ENCODE data around the gene SP110. TPM values are rescaled to one million over a fixed set of nuclear protein-coding genes. Genes with fewer than 3 reads are reported as not detected.
A peak's percentile ranks its signal among the peaks of the same experiment; 100 is the strongest.
"Not testable (repeated sequence)": the region's sequence is repeated elsewhere in the genome, so short reads cannot be mapped to it uniquely, and the experiment has no call there.

The SP110 gene
- 2.1 and 5.8 TPM in 2 replicates for total RNA-seq (2014; rRNA removed; shearing (Covaris generic); ENCODE audit: low replicate concordance)

DNA sequence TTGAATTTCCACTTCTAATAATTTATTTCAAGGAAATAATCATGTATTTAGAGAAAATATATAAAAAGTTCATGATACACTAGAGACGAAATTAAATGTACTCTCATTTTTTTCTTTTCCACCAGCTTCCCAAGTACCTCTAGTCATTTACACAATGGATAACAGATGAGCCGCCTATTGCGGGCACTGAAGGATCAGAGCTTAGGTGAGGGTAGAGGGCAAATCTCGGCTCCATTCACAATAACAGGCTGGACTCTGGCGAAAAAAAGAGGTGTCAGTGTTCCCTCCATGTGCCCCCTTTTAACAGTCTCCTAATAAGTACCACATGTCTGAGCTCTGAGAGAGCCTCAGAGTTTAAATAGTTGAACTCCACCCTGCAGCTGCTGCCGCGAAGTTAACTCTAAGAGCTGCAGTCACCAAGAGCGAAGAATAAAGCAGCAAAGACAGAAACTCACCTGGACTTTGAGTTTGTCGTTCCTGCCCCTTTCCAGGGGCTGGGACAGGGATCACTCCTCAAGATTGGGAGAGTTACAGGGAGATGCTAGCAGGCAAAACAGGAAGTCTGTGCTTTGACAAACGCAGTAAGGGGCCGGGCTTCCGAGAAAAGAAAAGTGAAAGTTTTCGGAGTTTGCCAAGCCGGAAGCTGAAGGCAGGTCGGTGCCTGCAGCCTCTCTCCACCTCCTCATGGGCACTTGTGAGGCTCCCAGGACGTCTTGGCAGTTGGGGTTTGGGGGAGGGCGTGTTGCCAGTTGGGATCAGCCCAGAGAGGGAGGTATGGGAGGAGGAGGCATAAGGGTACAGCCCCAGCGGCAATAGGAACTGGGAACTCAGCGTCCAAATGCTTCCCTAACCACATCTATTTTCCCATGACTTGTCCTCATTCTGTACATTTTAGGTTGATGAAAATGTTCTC is at the start of gene SP110:
TSS of gene SP110 (minus strand) at position 566 of the 913 bp plus-strand sequence. CDS start 3,057 bp downstream, outside the sequence.
- in situ Hi-C loops (cut with HindIII; ENCODE audit: low pct_unique_long_range_greater_than_20kb, low sequenced_read_pairs), result no loop called here
- DNase-seq (ENCODE audit: low read depth), result peak; percentile 72

DNA sequence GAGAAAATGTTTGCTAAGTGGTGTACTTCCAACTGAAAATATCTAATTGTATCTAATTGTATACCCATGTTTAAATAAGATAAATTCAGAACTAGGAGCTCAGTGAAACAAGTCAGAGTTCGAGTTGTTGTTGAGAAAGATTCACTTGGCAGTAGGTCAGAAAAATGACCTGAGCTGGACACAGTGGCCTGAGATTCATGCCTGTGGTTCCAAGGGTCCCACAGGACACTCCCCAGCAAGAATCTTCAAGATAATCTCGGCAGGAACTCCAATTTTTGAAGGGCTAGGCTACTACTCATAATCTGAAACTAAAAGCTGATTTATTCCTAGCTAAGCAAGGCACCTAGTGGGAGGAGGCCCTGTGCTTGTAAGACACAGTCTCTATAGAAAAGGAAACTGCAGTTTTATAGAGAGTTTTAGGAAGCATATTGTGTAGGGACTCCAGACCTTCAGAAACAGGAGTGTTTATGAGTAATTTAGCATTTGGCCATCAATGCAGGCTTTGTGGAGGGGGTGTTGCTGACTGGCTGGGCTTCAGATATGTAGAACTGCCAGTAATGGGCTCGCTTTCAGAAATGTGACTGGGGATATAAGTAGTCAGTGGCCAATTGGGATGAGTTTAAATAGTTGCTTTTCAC is 48.9 kb upstream of the SP110 start:
- in situ Hi-C loops (cut with HindIII; ENCODE audit: low pct_unique_long_range_greater_than_20kb, low sequenced_read_pairs), result no loop called here
- DNase-seq (ENCODE audit: low read depth), result no peak

DNA sequence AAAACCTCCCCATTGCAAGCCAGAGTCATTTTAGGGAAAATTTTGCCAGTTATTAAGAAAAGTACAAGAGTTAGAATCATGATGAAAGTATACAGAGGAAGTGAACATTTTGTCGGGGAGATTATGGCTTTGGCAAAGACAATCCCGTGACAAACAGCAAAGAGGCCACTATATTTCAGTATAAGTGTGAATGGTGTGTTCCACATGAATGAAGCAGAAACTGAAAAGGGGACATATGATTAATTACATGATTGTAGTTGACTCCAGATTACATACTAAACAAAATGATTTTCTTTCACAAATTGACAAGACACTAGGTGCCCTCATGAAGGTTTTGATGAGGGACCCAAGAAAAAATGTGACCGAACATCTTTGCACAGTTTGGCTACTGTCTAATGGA is 47.8 kb upstream of the SP110 start:
- DNase-seq (ENCODE audit: low read depth), result no peak
- in situ Hi-C loops (cut with HindIII; ENCODE audit: low pct_unique_long_range_greater_than_20kb, low sequenced_read_pairs), result no loop called here

GRCh38 chr2:230267059-230267458 is 47.3 kb upstream of the SP110 start:
- DNase-seq (ENCODE audit: low read depth), result no peak
- in situ Hi-C loops (cut with HindIII; ENCODE audit: low pct_unique_long_range_greater_than_20kb, low sequenced_read_pairs), result no loop called here

- DNase-seq (ENCODE audit: low read depth), result no peak
- in situ Hi-C loops (cut with HindIII; ENCODE audit: low pct_unique_long_range_greater_than_20kb, low sequenced_read_pairs), result no loop called here
Measured at GRCh38 chr2:230266638-230267037, 46.9 kb upstream of the SP110 start.

DNA sequence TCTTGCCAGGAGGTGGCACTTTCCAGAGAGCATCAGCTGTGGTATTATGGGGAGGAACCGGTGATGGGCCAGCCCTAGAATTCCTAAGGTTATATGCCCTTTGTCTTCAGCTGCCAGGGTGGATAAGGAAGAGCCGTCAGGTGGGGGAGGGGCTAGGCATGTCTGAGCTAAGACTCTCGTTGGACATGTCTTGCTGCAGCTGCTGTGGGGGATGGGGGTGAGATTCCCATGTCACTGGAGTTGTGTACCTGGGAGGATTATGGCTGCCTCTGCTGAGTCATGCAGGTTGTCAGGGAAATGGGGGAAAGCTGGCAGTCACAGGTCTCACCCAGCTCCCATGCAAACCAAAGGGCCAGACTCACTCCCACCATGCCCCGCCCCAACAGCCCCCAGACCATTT is 45.2 kb upstream of the SP110 start:
- not testable (repeated sequence) for DNase-seq (ENCODE audit: low read depth)

GRCh38 chr2:230262246-230262645 is 42.5 kb upstream of the SP110 start:
- in situ Hi-C loops (cut with HindIII; ENCODE audit: low pct_unique_long_range_greater_than_20kb, low sequenced_read_pairs), result no loop called here

More for the DNA sequence above, 45.2 kb upstream of the SP110 start:
- in situ Hi-C loops (cut with HindIII; ENCODE audit: low pct_unique_long_range_greater_than_20kb, low sequenced_read_pairs), result not testable (repeated sequence)

DNA sequence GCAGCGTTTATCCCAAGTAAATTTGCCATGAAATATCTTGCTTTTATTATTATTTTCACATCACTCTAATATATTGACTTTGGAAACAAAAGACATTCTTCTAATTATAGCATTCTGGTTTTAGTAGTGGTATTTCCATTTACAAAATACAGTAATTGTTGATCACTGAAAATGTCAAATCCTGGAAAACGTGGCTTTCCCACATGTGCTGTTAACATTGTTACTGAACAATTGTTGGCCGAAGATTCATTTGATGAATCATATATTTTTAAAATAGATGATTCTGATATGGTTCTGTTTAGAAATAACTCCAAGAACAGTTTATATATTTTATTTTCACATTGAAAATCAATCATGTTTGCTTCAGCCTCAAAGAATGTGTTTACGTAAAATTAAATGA is 38.7 kb upstream of the SP110 start:
- in situ Hi-C loops (cut with HindIII; ENCODE audit: low pct_unique_long_range_greater_than_20kb, low sequenced_read_pairs), result no loop called here
- no peak for DNase-seq (ENCODE audit: low read depth)

More at GRCh38 chr2:230262246-230262645, 42.5 kb upstream of the SP110 start:
- DNase-seq (ENCODE audit: low read depth), result no peak

GRCh38 chr2:230256733-230257332 is 37.0 kb upstream of the SP110 start:
- DNase-seq (ENCODE audit: low read depth), result no peak
- in situ Hi-C loops (cut with HindIII; ENCODE audit: low pct_unique_long_range_greater_than_20kb, low sequenced_read_pairs), result no loop called here

DNA sequence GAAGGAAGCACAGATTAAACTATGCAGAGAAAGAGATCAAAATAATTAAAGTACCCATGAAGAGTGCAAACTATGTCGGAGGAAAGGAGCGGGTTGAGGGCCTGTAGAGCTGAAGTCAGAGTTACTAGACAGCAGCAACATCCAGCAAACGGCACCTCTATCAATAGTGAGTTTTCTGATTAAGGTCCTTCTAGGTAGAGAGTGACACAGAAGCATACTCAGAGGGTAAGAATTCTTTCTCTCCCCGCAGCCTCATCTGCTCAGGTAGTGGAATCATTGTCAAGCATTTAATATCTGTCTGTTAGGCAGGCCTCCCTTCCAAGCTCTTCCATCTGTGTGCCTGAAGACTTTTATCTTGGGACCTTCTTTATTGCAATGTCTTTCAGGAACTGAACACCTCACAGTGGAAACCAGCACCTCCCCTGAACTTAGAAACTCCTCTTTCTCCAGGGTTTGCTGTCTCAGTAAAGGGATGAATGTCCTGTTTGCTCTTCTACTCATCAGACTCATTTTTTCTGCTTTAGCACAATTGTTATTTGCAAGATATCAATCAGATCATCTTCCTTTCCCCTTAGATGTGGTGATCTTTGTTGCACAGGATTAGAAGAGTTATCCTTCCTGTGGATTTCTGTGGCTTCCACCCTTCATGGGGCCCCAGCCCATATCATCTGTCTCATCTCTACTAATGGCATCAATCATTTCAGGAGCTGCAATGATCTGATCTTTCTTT is 34.5 kb upstream of the SP110 start:
- in situ Hi-C loops (cut with HindIII; ENCODE audit: low pct_unique_long_range_greater_than_20kb, low sequenced_read_pairs), result no loop called here
- DNase-seq (ENCODE audit: low read depth), result no peak

GRCh38 chr2:230250231-230250630 is 30.4 kb upstream of the SP110 start:
- no peak for DNase-seq (ENCODE audit: low read depth)
- in situ Hi-C loops (cut with HindIII; ENCODE audit: low pct_unique_long_range_greater_than_20kb, low sequenced_read_pairs), result no loop called here

DNA sequence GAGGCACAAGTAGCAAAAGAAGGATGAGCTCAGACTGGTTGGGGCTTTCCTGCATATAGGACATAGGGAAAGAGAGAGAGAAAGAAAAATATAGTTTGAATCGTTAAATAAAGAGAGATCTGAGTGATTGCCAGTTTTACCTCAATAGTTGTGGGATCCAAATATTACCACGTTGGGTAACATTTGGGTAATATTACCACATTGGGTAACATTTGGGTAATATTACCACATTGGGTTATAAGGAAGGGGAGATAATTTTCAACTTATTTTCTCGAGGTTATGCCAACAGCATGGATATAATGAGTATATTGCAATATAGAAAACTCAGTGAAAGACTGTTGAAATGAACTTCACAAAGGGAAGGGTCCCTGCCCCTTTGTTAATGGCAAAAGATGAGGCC is 26.4 kb upstream of the SP110 start:
- no peak for DNase-seq (ENCODE audit: low read depth)
- in situ Hi-C loops (cut with HindIII; ENCODE audit: low pct_unique_long_range_greater_than_20kb, low sequenced_read_pairs), result no loop called here

GRCh38 chr2:230244211-230244610 is 24.4 kb upstream of the SP110 start:
- in situ Hi-C loops (cut with HindIII; ENCODE audit: low pct_unique_long_range_greater_than_20kb, low sequenced_read_pairs), result no loop called here
- DNase-seq (ENCODE audit: low read depth), result no peak

GRCh38 chr2:230234845-230235244 is 15.1 kb upstream of the SP110 start:
- DNase-seq (ENCODE audit: low read depth), result no peak
- in situ Hi-C loops (cut with HindIII; ENCODE audit: low pct_unique_long_range_greater_than_20kb, low sequenced_read_pairs), result no loop called here

- in situ Hi-C loops (cut with HindIII; ENCODE audit: low pct_unique_long_range_greater_than_20kb, low sequenced_read_pairs), result no loop called here
- no peak for DNase-seq (ENCODE audit: low read depth)
Measured at GRCh38 chr2:230234122-230234722, 14.4 kb upstream of the SP110 start.

DNA sequence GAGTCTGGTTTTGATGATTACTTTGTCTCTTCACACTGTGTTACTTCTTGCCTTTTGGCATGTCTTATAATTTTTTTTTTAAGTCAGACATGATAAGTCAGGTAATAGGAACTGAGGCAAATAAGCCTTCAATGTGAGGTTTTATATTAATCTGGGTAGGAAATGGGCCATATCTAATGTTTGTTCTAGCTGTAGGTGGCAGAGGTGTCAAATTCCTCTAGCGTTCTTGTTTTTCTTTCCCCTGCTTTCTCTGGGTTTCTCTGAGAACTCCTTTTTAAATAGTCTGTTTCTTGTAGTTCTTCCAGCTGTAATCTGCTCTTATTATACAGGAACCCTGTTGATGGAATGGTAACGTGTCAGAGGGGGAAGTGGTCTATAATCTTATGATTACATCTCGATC is 11.5 kb upstream of the SP110 start:
- in situ Hi-C loops (cut with HindIII; ENCODE audit: low pct_unique_long_range_greater_than_20kb, low sequenced_read_pairs), result no loop called here
- DNase-seq (ENCODE audit: low read depth), result no peak

DNA sequence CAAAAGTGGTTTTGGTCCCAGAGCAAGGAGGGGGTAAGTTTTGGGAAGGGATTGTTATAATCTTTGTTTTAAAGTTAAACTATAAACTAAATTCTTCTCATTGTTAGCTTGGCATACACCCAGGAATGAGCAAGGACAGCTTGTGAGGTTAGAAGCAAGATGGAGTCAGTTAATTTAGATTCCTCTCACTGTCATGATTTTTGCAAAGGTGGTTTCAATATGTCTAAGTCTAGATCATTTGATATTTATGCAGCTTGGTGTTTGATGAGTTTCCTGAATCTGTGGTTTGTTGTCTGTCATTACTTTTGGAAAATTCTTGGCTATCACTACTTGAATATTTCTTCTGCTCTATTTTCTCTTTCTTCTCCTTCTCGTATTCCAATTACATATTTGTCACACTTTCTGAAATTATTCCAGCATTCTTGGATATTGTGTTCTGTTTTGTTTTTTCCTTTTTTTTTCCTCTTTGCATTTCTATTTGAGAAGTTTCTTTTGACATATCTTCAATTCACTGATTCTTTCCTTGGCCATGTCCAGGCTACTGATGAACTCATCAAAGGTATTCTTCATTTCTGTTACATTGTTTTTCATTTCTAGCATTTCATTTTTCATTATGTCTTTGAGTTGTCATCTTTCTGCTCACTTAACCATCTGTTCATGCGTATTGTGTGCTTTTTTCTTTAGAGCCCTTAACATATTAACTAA is 10.9 kb upstream of the SP110 start:
- in situ Hi-C loops (cut with HindIII; ENCODE audit: low pct_unique_long_range_greater_than_20kb, low sequenced_read_pairs), result no loop called here
- DNase-seq (ENCODE audit: low read depth), result no peak

DNA sequence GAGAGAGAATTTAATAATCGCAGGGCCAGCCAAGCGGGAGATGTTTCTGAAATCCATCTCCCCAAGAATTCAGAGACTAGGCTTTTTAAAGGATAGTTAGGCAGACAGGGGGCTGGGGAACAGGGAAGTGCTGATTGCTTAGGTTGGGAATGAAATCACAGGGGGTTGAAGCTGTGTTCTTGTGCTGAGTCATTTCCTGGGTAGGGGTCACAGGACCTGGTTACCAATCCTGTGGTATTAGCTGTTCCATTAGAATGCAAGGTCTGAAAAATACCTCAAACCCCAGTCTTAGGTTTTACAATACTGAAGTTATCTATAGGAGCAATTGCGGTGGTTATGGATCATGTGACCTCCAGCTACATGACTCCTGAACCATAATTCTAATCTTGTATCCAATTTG is 10.3 kb upstream of the SP110 start:
- no peak for DNase-seq (ENCODE audit: low read depth)
- in situ Hi-C loops (cut with HindIII; ENCODE audit: low pct_unique_long_range_greater_than_20kb, low sequenced_read_pairs), result no loop called here
